Small intestine (tissue), 7 donors: ENCODE measurements around the gene LIPE. TPM values are rescaled to one million over a fixed set of nuclear protein-coding genes. Genes with fewer than 3 reads are reported as not detected.
"Not testable (repeated sequence)": the region's sequence is repeated elsewhere in the genome, so short reads cannot be mapped to it uniquely, and the experiment has no call there.

Experiments used
- DNase-seq, 2 donors: peaks; one replicate each; pipeline versions ENCODE4 v3.0.0 to v3.0.0-alpha.2; 2013
- FAIRE-seq: peaks from 2 replicates; lab custom pipeline; 2012; peaks lifted over from hg19 to GRCh38; lab: Jason Lieb, UNC
- H3K27ac ChIP-seq, 3 donors: one replicate each; pipeline ENCODE4 v1.5.1; 2013; ENCODE audit warnings: low read length in 2 of 3, mild to moderate bottlenecking in 2 of 3, control low read depth in 1 of 3, inconsistent platforms in 1 of 3, low read depth in 1 of 3, moderate library complexity in 1 of 3
- H3K27me3 ChIP-seq, 3 donors: one replicate each; pipeline ENCODE4 v1.6.1; 2013; ENCODE audit warnings: low read length in 3 of 3, inconsistent platforms in 1 of 3; ENCODE audit not compliant: control insufficient read depth in 3 of 3, insufficient read depth in 3 of 3
- H3K36me3 ChIP-seq, 3 donors: one replicate each; pipeline ENCODE4 v1.6.1; 2013; ENCODE audit warnings: low read length in 3 of 3, inconsistent platforms in 1 of 3, low read depth in 1 of 3, mild to moderate bottlenecking in 1 of 3, moderate library complexity in 1 of 3; ENCODE audit not compliant: control insufficient read depth in 3 of 3, insufficient read depth in 2 of 3
- H3K4me1 ChIP-seq, 3 donors: one replicate each; pipeline ENCODE4 v1.6.1; 2013; ENCODE audit warnings: low read length in 2 of 3, inconsistent platforms in 1 of 3, low read depth in 1 of 3, mild to moderate bottlenecking in 1 of 3, moderate library complexity in 1 of 3; ENCODE audit not compliant: control insufficient read depth in 3 of 3, insufficient read depth in 2 of 3
- H3K4me3 ChIP-seq, 3 donors: one replicate each; pipeline ENCODE4 v1.5.1; 2013; ENCODE audit warnings: low read length in 3 of 3, control low read depth in 1 of 3, inconsistent platforms in 1 of 3, low read depth in 1 of 3, mild to moderate bottlenecking in 1 of 3, moderate library complexity in 1 of 3
- H3K9me3 ChIP-seq, 2 donors: one replicate each; pipeline ENCODE4 v1.6.1; 2013; ENCODE audit warnings: low read depth in 1 of 2, low read length in 1 of 2; ENCODE audit not compliant: control insufficient read depth in 2 of 2, insufficient read depth in 1 of 2
- WGBS, 3 donors: extraction: QIAGEN DNeasy Blood & Tissue Kit; methylation state at CpG; one replicate each; pipeline ENCODE4 v1.1.7; 2013; 5-methylcytosine and 5-hydroxymethylcytosine counted together
- polyA plus RNA-seq, 4 donors: library from polyadenylated mRNA; stranded (reverse) in 3 of 4; unstranded in 1 of 4; fragments of 200-250 nt in 3 of 4; fragments of 120-200 nt in 1 of 4; gene quantifications; one replicate each; pipeline versions ENCODE4 v1.2.1 to v1.2.3, GENCODE V29; 2013
- donor health status: healthy with polysubstance abuse.
- donor health status: control.
- donor health status: control.
- donor health status: Bipolar disorder and iron deficiency.
- donor health status: healthy.

LIPE gene
- polyA plus RNA-seq, 4 donors: 10.1 to 40.2 (median 19.7) TPM

DNA sequence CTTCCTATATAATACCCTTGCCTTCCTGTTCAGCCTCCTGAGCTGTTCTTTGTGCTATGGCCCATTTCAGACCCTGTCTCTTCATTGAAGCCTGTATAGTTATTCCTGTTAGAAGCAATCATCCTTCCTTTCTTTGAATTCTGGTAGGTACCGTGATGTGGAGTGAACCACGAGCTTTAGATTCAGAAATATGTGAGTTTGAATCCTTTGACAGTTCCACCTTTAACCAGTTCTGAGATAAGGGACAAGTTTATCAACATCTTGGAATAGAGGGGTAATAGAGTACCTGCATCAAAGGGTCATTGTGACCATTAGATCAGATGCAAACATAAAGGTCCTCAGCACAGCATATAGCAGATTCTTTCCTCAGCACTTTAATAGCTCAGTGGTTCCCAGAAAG lies 27.9 kb upstream of the LIPE start:
- Histone ChIP-seq H3K27ac (peak overlapping the region; percentile 53 to 63 (median 55)), H3K27me3 (no peaks in the 10 kb centered on the region), H3K4me1 (peaks cover 7 to 29% (median 7%) of the 10 kb centered on the region in 3 donors), H3K9me3 (no peaks in the 10 kb centered on the region), H3K36me3 (no peaks in the 10 kb centered on the region), H3K4me3 (no peak overlapping the region)
- 22 to 53% (median 36%) methylated on average over 2 of the region's 2 CpGs for WGBS, 3 donors
- FAIRE-seq: no peak
- peak; percentile 26 to 36 for DNase-seq

DNA sequence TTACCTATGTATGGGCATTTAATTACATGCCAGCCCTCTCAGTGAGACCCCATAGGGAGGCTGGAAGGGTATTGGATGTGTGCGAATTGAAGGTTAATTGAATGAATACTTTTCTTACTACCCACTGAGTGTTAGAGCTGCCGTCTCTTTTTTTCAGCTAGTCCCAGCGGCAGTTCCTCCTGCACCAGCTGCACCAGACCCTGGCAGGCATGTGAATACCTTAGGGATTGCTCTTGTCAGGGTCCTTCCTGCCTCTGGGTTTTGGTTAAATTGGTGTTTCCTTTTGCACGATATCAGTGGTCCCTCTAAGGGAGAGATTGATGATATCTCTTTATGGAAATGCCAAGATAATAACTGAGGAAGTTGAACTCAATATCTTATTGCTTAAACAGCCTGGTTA lies 25.4 kb upstream of the LIPE start:
- Histone ChIP-seq H3K36me3 (no peaks in the 10 kb centered on the region), H3K9me3 (no peaks in the 10 kb centered on the region), H3K4me1 (peaks cover 7 to 41% (median 7%) of the 10 kb centered on the region in 3 donors), H3K27ac (peak overlapping the region in 2 of 3 donors; percentile 25 to 27), H3K4me3 (no peak overlapping the region), H3K27me3 (no peaks in the 10 kb centered on the region)
- FAIRE-seq (no peak), DNase-seq (no peak)
- WGBS, 3 donors: 53 to 71% (median 59%) methylated on average over 4 of the region's 4 CpGs

DNA sequence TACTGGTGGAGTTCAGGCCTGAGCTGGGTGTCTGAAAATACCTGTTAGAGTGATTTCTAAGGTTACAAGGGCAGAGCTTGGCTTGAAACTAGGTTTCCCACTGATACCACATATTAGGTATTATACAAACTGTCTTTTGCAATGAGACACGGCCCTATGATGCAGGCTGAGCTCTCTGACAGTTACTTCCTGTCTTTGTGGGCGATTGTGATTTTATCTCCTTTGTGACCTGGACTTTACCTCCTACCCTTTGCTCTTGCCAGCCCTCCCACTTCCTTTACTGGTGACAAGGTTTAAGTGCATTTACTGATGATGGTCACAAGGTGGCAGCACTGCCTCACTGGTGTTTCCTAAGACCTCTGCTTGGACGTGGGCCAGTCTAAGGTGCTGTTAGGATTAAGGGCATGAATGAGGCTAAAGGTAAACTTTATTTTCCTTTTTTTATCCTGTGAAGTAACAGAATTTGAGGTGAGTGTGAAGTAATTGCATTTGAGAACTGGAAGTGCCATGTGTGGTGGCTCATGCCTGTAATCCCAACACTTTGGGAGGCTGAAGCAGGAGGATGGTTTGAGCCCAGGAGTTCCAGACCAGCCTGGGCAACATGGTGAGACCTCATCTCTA lies 23.2 kb upstream of the LIPE start:
- Histone ChIP-seq H3K36me3 (no peaks in the 10 kb centered on the region), H3K4me3 (no peak overlapping the region), H3K27ac (peak overlapping the region; percentile 62 to 89 (median 77)), H3K9me3 (no peaks in the 10 kb centered on the region), H3K27me3 (peaks cover 0 to 2% (median 0%) of the 10 kb centered on the region in 3 donors), H3K4me1 (peaks cover 5 to 36% (median 7%) of the 10 kb centered on the region in 3 donors)
- FAIRE-seq (no peak), DNase-seq (peak; percentile 97 to 99)
- 0 to 2% (median 0%) methylated on average over 3 of the region's 3 CpGs for WGBS, 3 donors

DNA sequence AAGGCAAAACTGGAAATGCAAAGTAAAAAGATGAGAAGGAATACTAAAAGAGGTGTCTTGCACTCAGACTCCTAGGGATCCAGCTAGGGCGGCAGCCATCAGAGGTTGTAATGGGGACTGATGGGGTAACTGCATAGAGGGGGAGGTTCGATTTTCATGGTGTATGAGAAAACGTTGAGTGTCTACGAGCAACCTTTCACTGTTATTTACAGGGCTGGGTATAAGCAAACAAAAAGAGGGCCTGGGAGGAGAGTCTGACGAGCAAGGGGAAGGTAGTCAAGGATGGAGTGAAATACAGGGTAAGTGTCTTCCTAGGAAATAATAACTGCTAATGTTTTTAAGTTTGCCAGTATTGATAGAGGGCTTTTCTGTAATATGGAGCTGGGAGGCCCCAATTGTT lies 21.1 kb upstream of the LIPE start:
- DNase-seq, H3K4me3 ChIP-seq: not testable (repeated sequence)
- WGBS, 3 donors: 76 to 79% (median 76%) methylated on average over 5 of the region's 5 CpGs

DNA sequence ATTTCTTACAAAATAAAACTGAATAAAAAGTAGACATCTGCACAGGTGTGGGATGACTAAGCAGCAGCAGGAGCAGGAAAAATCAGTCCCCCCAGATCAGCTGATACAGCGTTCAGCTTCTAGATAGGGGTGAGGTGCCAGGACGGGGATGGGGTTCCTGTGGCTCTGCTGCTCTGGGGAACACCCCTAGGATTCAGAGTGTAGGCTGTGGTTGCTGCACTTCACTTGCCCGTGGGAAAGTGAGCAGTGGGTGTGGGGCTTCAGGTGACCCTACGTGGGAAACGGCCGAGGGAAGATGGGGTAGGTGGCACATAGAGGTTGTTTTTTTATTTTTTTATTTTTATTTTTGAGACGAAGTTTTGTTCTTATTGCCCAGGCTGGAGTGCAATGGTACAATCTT lies 18.8 kb upstream of the LIPE start:
- Histone ChIP-seq H3K9me3 (no peaks in the 10 kb centered on the region), H3K27ac (no peak overlapping the region), H3K36me3 (no peaks in the 10 kb centered on the region), H3K27me3 (peaks cover 0 to 2% (median 0%) of the 10 kb centered on the region in 3 donors), H3K4me1 (peaks cover 0 to 44% (median 2%) of the 10 kb centered on the region in 3 donors), H3K4me3 (no peak overlapping the region)
- DNase-seq: no peak
- WGBS, 3 donors: 80 to 86% (median 84%) methylated on average over 7 of the region's 7 CpGs
- no peak for FAIRE-seq

More for the DNA sequence above, 21.1 kb upstream of the LIPE start:
- H3K36me3 ChIP-seq, H3K27ac ChIP-seq, H3K27me3 ChIP-seq, H3K9me3 ChIP-seq, FAIRE-seq: not testable (repeated sequence)
- H3K4me1 ChIP-seq: peaks cover 1 to 39% (median 2%) of the 10 kb centered on the region in 3 donors

DNA sequence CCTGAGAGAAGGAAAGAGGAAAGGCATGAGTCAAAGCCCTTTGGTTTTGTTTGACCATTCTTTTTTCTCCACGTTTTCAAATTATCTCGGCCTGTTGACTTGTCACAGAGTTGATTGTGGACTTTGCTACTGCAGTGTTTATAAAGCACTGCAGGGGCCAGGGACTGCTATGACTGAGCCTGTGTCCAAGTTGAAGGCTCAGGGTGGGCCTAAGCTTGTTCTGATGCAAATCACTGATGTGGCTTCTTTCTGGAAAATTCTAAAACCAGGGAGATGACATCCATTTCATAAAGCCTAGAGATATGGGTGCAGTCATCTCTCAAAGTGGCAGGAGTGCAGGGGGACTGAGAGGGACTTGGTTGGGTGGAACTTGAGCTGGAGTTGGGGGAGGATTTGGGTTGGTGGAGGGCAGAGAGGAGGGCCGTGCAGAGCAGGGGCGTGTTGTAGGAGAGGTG lies 16.8 kb upstream of the LIPE start:
- FAIRE-seq (no peak), DNase-seq (peak; percentile 65 to 73)
- H3K4me3 ChIP-seq: no peak overlapping the region
- H3K27me3 ChIP-seq: peaks cover 0 to 2% (median 0%) of the 10 kb centered on the region in 3 donors
- 21 to 51% (median 27%) methylated on average over 4 of the region's 4 CpGs for WGBS, 3 donors
- peaks cover 0 to 39% (median 2%) of the 10 kb centered on the region in 3 donors for H3K4me1 ChIP-seq
- peak overlapping the region in 1 of 3 donors; percentile 89 for H3K27ac ChIP-seq
- no peaks in the 10 kb centered on the region for H3K36me3 ChIP-seq
- no peaks in the 10 kb centered on the region for H3K9me3 ChIP-seq

DNA sequence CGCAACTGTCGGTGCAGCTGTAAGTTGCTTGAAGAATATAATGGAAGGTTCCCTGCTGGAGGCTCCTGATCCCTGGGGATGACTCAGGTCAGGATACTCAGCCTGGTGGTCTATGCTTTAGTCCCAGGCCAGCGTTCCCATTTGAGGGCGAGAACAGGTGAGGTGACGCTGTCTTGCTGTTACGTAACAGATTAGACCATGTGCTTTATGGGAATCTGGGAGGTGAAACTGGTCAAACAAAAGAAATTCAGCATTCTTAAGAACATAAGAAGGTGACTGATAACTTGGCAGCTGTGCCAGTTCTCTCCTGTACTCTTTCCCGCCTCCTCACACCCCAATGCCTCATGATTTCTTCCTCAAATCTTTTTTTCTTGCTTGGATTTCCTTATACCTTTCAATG lies 15.6 kb upstream of the LIPE start, which contains the start of gene CXCL17:
CXCL17 (minus strand) TSS at position 114 of the 400 bp plus-strand sequence. CDS start 114 bp downstream, outside the sequence.
- peaks cover 0 to 39% (median 2%) of the 10 kb centered on the region in 3 donors for H3K4me1 ChIP-seq
- DNase-seq (no peak), FAIRE-seq (no peak)
- H3K9me3 ChIP-seq: no peaks in the 10 kb centered on the region
- no peaks in the 10 kb centered on the region for H3K36me3 ChIP-seq
- WGBS, 3 donors: 90 to 95% (median 94%) methylated on average over 7 of the region's 7 CpGs
- H3K4me3 ChIP-seq: no peak within 1 kb of the TSS
- H3K27ac ChIP-seq: peak within 1 kb of the TSS in 2 of 3 donors; percentile 34 to 89
- peaks cover 0 to 2% (median 0%) of the 10 kb centered on the region in 3 donors for H3K27me3 ChIP-seq

DNA sequence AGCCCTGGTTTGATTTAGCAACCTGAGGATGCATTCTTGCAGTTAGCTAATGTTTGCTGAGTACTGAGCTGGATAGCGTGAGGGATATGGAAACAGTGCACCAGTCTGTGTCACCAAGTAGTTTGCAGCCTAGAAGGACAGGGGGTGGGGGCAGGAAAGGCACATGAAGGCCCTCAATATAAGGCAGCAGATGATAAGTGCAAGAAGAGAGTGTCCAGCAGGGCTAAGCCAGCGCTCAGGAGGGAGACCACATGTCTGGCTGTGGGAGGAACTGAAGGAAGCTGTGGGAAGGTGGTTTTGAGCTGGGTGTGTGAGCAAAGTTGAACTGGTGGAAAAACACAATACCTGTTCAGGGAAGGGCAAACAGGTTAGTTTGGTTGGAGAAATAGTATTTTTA lies 13.9 kb upstream of the LIPE start:
- Histone ChIP-seq H3K4me1 (peaks cover 0 to 39% (median 2%) of the 10 kb centered on the region in 3 donors), H3K27me3 (peaks cover 0 to 2% (median 0%) of the 10 kb centered on the region in 3 donors), H3K36me3 (no peaks in the 10 kb centered on the region), H3K4me3 (no peak overlapping the region), H3K27ac (no peak overlapping the region), H3K9me3 (no peaks in the 10 kb centered on the region)
- FAIRE-seq (no peak), DNase-seq (no peak)
- WGBS, 3 donors: 54 to 64% (median 59%) methylated on average over 2 of the region's 2 CpGs
